ENCODE data around the gene PHIP.

The PHIP gene

DNA sequence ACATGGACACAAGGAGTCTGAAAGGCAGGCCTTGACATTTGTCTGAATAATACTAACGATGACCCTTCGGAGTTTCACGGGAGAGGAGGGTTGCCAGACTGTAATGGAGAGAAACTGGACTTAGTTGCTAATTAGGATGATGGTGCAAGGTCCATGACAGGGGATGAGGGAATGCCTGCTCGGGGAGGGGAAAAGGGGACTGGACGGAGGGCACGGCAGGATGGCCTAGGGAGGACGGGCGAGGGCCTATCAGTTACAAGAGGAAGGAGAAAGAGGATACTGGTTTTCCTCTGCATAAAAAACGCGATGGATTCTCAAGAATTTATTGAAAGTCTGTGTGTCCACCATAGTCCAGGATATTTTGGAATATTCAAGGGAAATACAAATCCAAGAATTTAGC lies 168.0 kb downstream of the PHIP start:
- TF ChIP-seq FOXP2 (optimal IDR thresholded peaks at IDR 0.05; ENCODE audit: borderline replicate concordance, extremely low read depth, extremely low read length, insufficient read depth), result no peak
- TF ChIP-seq POLR2AphosphoS5 (IDR thresholded peaks at IDR 0.05; ENCODE audit: low read depth, low read length), result no peak
- no peak for TF ChIP-seq REST (IDR thresholded peaks at IDR 0.05; ENCODE audit: insufficient read depth in 1 of 2, low read depth in 2 of 2, low read length in 2 of 2)
- TF ChIP-seq TAF1 (IDR thresholded peaks at IDR 0.05; ENCODE audit: borderline replicate concordance, insufficient read depth, low read length), result no peak
- TF ChIP-seq SIN3A (IDR thresholded peaks at IDR 0.05; ENCODE audit: borderline replicate concordance, insufficient read depth, low read length), result no peak

DNA sequence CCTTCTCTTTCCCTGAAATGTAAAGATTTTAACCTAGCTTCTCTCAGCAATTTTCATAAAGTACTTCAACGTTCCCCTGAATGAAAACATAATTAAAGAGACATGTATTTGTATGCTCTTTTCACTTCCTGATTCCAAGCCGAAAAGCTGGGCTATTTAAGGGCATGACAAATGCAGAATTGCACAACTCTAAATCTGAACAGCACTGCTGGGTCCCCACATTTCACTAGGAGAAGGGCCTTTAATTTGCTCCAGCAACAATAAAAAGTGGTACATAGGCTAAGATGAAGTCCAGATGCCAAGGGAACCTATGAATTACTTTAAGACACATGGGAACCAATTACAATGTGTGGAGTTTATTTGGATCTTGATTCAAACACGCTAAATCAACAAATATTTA lies 168.7 kb downstream of the PHIP start:
- no peak for TF ChIP-seq TAF1 (IDR thresholded peaks at IDR 0.05; ENCODE audit: borderline replicate concordance, insufficient read depth, low read length)

- TF ChIP-seq FOXP2 (optimal IDR thresholded peaks at IDR 0.05; ENCODE audit: borderline replicate concordance, extremely low read depth, extremely low read length, insufficient read depth), result no peak
- TF ChIP-seq REST (IDR thresholded peaks at IDR 0.05; ENCODE audit: insufficient read depth in 1 of 2, low read depth in 2 of 2, low read length in 2 of 2), result no peak
- no peak for TF ChIP-seq TAF1 (IDR thresholded peaks at IDR 0.05; ENCODE audit: borderline replicate concordance, insufficient read depth, low read length)
- TF ChIP-seq POLR2AphosphoS5 (IDR thresholded peaks at IDR 0.05; ENCODE audit: low read depth, low read length), result no peak
These were observed 169.4 kb downstream of the PHIP start for GRCh38 chr6:78908621-78909020.

DNA sequence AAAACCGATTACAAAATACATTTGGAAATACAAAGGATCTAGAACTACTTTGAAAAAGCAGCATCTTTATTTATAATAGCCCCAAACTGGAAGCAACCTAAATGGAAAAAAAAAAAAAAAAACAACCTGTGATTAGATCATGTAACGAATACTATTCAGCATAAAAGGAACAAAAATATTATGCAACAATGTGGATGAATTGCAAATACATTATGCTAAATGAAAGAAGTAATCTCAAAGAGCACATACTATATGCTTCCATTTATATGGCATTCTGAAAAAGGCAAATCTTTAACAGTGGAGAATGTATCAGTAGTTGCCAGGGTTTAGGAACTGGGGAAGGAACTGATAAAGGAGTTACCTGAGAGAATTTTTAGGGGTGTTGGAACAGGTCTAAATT lies 181.8 kb downstream of the PHIP start:
- no peak for TF ChIP-seq POLR2AphosphoS5 (IDR thresholded peaks at IDR 0.05; ENCODE audit: low read depth, low read length)
- TF ChIP-seq SIN3A (IDR thresholded peaks at IDR 0.05; ENCODE audit: borderline replicate concordance, insufficient read depth, low read length), result no peak
- TF ChIP-seq REST (IDR thresholded peaks at IDR 0.05; ENCODE audit: insufficient read depth in 1 of 2, low read depth in 2 of 2, low read length in 2 of 2), result no peak
- TF ChIP-seq FOXP2 (optimal IDR thresholded peaks at IDR 0.05; ENCODE audit: borderline replicate concordance, extremely low read depth, extremely low read length, insufficient read depth), result no peak

All from PFSK-1 (cell line).